ENCODE data around the gene SNX30.

SNX30 gene

DNA sequence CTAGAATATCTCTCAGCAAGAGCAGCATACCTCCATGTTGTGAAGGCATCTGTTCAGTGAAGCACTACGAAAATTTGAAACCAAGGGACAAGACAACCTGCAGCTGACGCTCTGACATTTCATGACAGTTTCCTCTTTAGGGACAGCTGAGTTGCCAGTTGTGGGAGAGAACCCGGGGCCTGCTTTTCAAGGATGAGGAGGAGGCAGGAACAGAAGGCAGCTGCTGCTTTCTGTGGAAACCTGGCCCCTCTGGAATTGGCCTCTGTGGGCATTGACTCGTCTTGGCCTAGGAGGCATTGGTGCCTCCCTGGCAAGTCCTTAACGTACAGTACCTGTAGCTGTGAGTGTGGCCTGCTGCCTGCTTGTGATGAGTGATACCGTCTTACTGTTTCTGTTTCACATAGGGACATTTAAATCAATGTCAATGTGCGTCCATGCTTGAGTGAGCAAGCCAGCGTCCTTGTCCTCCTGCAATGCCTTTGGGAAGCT lies 118.5 kb downstream of the SNX30 start:
- Histone ChIP-seq H3K36me3 (ENCODE audit: control insufficient read depth, insufficient read depth, low read length) (no peaks in the 10 kb centered on the region), H3K4me3 (ENCODE audit: low read depth, low read length) (no peak overlapping the region), H2AFZ (no peak overlapping the region), H3K79me2 (no peaks in the 10 kb centered on the region), H3K9me3 (ENCODE audit: control insufficient read depth, low read length) (no peaks in the 10 kb centered on the region), H3K27ac (no peak overlapping the region), H3K4me2 (ENCODE audit: low read length) (no peak overlapping the region), H3K27me3 (ENCODE audit: control insufficient read depth, insufficient read depth, low read length) (no peaks in the 10 kb centered on the region), H3K4me1 (no peaks in the 10 kb centered on the region), H3K9ac (no peak overlapping the region)
- TF ChIP-seq, protein P1, sequence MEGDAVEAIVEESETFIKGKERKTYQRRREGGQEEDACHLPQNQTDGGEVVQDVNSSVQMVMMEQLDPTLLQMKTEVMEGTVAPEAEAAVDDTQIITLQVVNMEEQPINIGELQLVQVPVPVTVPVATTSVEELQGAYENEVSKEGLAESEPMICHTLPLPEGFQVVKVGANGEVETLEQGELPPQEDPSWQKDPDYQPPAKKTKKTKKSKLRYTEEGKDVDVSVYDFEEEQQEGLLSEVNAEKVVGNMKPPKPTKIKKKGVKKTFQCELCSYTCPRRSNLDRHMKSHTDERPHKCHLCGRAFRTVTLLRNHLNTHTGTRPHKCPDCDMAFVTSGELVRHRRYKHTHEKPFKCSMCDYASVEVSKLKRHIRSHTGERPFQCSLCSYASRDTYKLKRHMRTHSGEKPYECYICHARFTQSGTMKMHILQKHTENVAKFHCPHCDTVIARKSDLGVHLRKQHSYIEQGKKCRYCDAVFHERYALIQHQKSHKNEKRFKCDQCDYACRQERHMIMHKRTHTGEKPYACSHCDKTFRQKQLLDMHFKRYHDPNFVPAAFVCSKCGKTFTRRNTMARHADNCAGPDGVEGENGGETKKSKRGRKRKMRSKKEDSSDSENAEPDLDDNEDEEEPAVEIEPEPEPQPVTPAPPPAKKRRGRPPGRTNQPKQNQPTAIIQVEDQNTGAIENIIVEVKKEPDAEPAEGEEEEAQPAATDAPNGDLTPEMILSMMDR (IDR thresholded peaks at IDR 0.05), result no peak

GRCh38 chr9:112869917-112870316 lies 119.4 kb downstream of the SNX30 start:
- Histone ChIP-seq H3K79me2 (no peaks in the 10 kb centered on the region), H3K4me2 (ENCODE audit: low read length) (no peak overlapping the region), H3K36me3 (ENCODE audit: control insufficient read depth, insufficient read depth, low read length) (no peaks in the 10 kb centered on the region), H2AFZ (no peak overlapping the region), H3K9me3 (ENCODE audit: control insufficient read depth, low read length) (no peaks in the 10 kb centered on the region), H3K9ac (no peak overlapping the region), H3K4me1 (no peaks in the 10 kb centered on the region), H3K27ac (no peak overlapping the region), H3K4me3 (ENCODE audit: low read depth, low read length) (no peak overlapping the region), H3K27me3 (ENCODE audit: control insufficient read depth, insufficient read depth, low read length) (no peaks in the 10 kb centered on the region)
- TF ChIP-seq, protein P1 (IDR thresholded peaks at IDR 0.05), result no peak

DNA sequence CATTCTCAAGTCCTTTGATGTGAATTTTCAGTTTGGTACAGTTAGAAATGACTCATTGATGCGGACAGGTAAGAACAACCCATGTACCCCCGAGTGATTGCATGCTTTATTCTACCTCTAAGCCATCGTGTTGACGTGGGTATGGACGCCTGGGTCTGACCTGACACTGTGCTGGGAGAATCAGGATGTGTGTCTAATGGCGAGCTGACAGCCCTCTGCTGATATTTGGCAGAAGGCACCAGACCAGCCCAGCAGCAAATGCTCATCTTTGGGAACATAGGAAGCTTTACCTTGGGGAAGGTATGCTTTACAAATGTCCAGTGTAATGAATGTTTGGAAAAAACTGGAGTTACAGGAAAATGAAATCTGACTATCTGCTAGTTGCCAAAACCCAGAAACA lies 120.0 kb downstream of the SNX30 start:
- Histone ChIP-seq H3K36me3 (ENCODE audit: control insufficient read depth, insufficient read depth, low read length) (no peaks in the 10 kb centered on the region), H3K27ac (no peak overlapping the region), H3K9ac (no peak overlapping the region), H3K4me2 (ENCODE audit: low read length) (no peak overlapping the region), H2AFZ (no peak overlapping the region), H3K79me2 (no peaks in the 10 kb centered on the region), H3K27me3 (ENCODE audit: control insufficient read depth, insufficient read depth, low read length) (no peaks in the 10 kb centered on the region), H3K4me1 (no peaks in the 10 kb centered on the region), H3K9me3 (ENCODE audit: control insufficient read depth, low read length) (no peaks in the 10 kb centered on the region), H3K4me3 (ENCODE audit: low read depth, low read length) (no peak overlapping the region)
- TF ChIP-seq, protein P1 (IDR thresholded peaks at IDR 0.05), result no peak

DNA sequence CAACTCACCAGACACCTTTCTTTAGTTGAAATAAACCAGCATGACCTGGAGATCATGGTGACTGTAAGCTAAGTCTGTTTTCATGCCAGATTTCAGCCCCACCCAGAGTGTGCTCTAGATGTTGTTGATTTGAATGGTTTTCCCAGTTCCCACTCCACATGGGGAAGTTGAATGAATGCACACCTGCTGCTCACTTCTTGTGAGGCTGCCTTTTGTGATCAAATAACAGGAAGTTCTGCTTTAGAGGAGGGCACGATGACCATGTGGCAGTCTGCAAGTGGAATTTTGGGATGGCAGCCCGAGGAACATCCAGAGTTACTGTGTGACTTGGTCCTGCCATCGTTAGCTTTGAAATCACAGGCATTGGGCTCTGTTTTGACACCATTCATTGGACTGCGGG lies 121.5 kb downstream of the SNX30 start:
- Histone ChIP-seq H3K27me3 (ENCODE audit: control insufficient read depth, insufficient read depth, low read length) (no peaks in the 10 kb centered on the region), H3K4me2 (ENCODE audit: low read length) (no peak overlapping the region), H3K79me2 (no peaks in the 10 kb centered on the region)

More for the DNA sequence above, 121.5 kb downstream of the SNX30 start:
- TF ChIP-seq, protein P1 (IDR thresholded peaks at IDR 0.05), result no peak
- no peaks in the 10 kb centered on the region for H3K4me1 ChIP-seq
- no peak overlapping the region for H2AFZ ChIP-seq
- H3K4me3 ChIP-seq (ENCODE audit: low read depth, low read length), result no peak overlapping the region
- H3K9ac ChIP-seq, result no peak overlapping the region
- H3K27ac ChIP-seq, result no peak overlapping the region
- no peaks in the 10 kb centered on the region for H3K36me3 ChIP-seq (ENCODE audit: control insufficient read depth, insufficient read depth, low read length)
- H3K9me3 ChIP-seq (ENCODE audit: control insufficient read depth, low read length), result no peaks in the 10 kb centered on the region
